Breast epithelium (tissue), 3 donors: ENCODE measurements around the gene B3GAT3.

ENCODE experiments used
- POLR2A ChIP-seq: fragments of 450-650 bp; IDR thresholded peaks from one replicate; pipeline ENCODE4 v1.6.1; 2016; ENCODE audit warnings: antibody characterized with exemption, mild to moderate bottlenecking, moderate library complexity
- TF ChIP-seq, protein P1 (sequence below), 3 donors: fragments of 450-650 bp; IDR thresholded peaks; one replicate each; pipeline ENCODE4 v1.5.1; 2016 to 2017; ENCODE audit warnings: antibody characterized with exemption in 3 of 3, mild to moderate bottlenecking in 3 of 3, moderate library complexity in 3 of 3

DNA sequence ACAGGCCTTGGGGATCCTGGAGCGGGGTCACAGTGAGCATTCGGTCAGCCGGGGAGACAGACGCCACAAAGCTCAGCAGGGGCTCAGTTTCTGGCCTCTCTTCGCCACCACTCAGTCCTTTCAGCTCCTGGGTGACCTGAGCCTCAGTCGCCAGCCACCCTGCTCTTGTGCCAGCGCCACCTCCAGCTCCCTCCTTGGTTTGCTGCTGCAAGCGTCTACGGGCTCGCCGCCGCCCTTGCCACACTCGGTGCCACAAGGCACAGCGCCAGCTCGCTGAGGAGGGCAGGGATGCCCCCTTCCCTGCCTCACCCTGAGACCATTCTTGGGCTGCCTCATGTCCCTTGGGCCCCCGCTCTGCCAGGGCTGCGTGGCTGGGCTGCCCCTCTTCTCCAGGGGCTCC lies 46.6 kb downstream of the B3GAT3 start:
- TF ChIP-seq, protein P1, sequence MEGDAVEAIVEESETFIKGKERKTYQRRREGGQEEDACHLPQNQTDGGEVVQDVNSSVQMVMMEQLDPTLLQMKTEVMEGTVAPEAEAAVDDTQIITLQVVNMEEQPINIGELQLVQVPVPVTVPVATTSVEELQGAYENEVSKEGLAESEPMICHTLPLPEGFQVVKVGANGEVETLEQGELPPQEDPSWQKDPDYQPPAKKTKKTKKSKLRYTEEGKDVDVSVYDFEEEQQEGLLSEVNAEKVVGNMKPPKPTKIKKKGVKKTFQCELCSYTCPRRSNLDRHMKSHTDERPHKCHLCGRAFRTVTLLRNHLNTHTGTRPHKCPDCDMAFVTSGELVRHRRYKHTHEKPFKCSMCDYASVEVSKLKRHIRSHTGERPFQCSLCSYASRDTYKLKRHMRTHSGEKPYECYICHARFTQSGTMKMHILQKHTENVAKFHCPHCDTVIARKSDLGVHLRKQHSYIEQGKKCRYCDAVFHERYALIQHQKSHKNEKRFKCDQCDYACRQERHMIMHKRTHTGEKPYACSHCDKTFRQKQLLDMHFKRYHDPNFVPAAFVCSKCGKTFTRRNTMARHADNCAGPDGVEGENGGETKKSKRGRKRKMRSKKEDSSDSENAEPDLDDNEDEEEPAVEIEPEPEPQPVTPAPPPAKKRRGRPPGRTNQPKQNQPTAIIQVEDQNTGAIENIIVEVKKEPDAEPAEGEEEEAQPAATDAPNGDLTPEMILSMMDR (IDR thresholded peaks at IDR 0.05) = no peak
- no peak for TF ChIP-seq POLR2A
